Thyroid gland (tissue), 4 donors: ENCODE measurements around the gene NLRP3. TPM values are rescaled to one million over a fixed set of nuclear protein-coding genes. Genes with fewer than 3 reads are reported as not detected.

Source experiments
- DNase-seq, 2 donors: peaks; one replicate each; pipeline ENCODE4 v3.0.0-alpha.2; 2019
- H3K27ac ChIP-seq, 3 donors: fragments of 200-600 bp; sonication (generic); 1 replicate in 2 of 3; 2 replicates in 1 of 3; pipeline ENCODE4 v1.5.1; 2016 to 2019; ENCODE audit warnings: mild to moderate bottlenecking in 1 of 3, moderate library complexity in 1 of 3
- H3K27me3 ChIP-seq: fragments of 200-600 bp; sonication (generic); one replicate; pipeline ENCODE4 v1.5.1; 2019
- H3K36me3 ChIP-seq, 2 donors: fragments of 200-600 bp; sonication (generic); one replicate each; pipeline ENCODE4 v1.5.1; 2016 to 2019
- H3K4me1 ChIP-seq, 2 donors: fragments of 200-600 bp; sonication (generic); one replicate each; pipeline ENCODE4 v1.5.1; 2017 to 2019
- H3K4me3 ChIP-seq, 3 donors: fragments of 200-600 bp; sonication (generic); replicated peaks in 1 of 3; 1 replicate in 2 of 3; 2 replicates in 1 of 3; pipeline ENCODE4 v1.5.1; 2016; ENCODE audit warnings: mild to moderate bottlenecking in 1 of 3
- H3K9me3 ChIP-seq: fragments of 200-600 bp; sonication (generic); one replicate; pipeline ENCODE4 v1.5.1; 2017
- POLR2A ChIP-seq, 2 donors: fragments of 450-650 bp; IDR thresholded peaks; one replicate each; pipeline ENCODE4 v1.6.1; 2017; ENCODE audit warnings: antibody characterized with exemption in 2 of 2, mild to moderate bottlenecking in 2 of 2, moderate library complexity in 1 of 2
- WGBS, 2 donors: methylation state at CpG; one replicate each; pipeline ENCODE4 v1.1.5; 2017; 5-methylcytosine and 5-hydroxymethylcytosine counted together
- intact Hi-C: fragments of 100-400 bp; cut with DNase I; formaldehyde crosslinking; loops from one replicate; pipeline ENCODE4 v1.15.1; 2023
- total RNA-seq, 4 donors: library from RNA; depleted of rRNA; stranded (reverse); fragments of >200 nt; gene quantifications; one replicate each; pipeline ENCODE4 v1.2.3, GENCODE V29; 2016
- TF ChIP-seq, protein P1 (sequence below), 6 experiments: fragments of 200-600 bp in 3 of 6; fragments of 450-650 bp in 3 of 6; sonication (generic) in 3 of 6; IDR thresholded peaks; one replicate each; pipeline ENCODE4 v1.5.1; 2016 to 2019; ENCODE audit warnings: antibody characterized with exemption in 6 of 6, mild to moderate bottlenecking in 2 of 6, inconsistent platforms in 1 of 6, moderate library complexity in 1 of 6

The NLRP3 gene
- total RNA-seq, 4 donors from 2014 or later = 0.54 to 2.3 (median 0.75) TPM

GRCh38 chr1:247378334-247379073 is 37.5 kb upstream of the NLRP3 start:
- no peak for TF ChIP-seq POLR2A (IDR thresholded peaks at IDR 0.05)
- TF ChIP-seq, protein P1, sequence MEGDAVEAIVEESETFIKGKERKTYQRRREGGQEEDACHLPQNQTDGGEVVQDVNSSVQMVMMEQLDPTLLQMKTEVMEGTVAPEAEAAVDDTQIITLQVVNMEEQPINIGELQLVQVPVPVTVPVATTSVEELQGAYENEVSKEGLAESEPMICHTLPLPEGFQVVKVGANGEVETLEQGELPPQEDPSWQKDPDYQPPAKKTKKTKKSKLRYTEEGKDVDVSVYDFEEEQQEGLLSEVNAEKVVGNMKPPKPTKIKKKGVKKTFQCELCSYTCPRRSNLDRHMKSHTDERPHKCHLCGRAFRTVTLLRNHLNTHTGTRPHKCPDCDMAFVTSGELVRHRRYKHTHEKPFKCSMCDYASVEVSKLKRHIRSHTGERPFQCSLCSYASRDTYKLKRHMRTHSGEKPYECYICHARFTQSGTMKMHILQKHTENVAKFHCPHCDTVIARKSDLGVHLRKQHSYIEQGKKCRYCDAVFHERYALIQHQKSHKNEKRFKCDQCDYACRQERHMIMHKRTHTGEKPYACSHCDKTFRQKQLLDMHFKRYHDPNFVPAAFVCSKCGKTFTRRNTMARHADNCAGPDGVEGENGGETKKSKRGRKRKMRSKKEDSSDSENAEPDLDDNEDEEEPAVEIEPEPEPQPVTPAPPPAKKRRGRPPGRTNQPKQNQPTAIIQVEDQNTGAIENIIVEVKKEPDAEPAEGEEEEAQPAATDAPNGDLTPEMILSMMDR (IDR thresholded peaks at IDR 0.05) = no peak
- no peak overlapping the region for H3K27ac ChIP-seq
- H3K4me1 ChIP-seq = no peaks in the 10 kb centered on the region
- H3K4me3 ChIP-seq = no peak overlapping the region
- WGBS, 2 donors = 86 to 88% methylated on average over 20 of the region's 20 CpGs
- H3K9me3 ChIP-seq = no peaks in the 10 kb centered on the region
- no peaks in the 10 kb centered on the region for H3K36me3 ChIP-seq
- no peaks in the 10 kb centered on the region for H3K27me3 ChIP-seq
- intact Hi-C loops = no loop called here
- no peak for DNase-seq

- Histone ChIP-seq H3K36me3 (no peaks in the 10 kb centered on the region), H3K27me3 (no peaks in the 10 kb centered on the region), H3K4me3 (no peak overlapping the region), H3K27ac (no peak overlapping the region), H3K4me1 (peaks cover 0 to 4% of the 10 kb centered on the region in 2 donors), H3K9me3 (no peaks in the 10 kb centered on the region)
- TF ChIP-seq POLR2A (IDR thresholded peaks at IDR 0.05) = no peak
- TF ChIP-seq, protein P1 (IDR thresholded peaks at IDR 0.05) = no peak
- DNase-seq = no peak
- intact Hi-C loops = no loop called here
- 72 to 78% methylated on average over 4 of the region's 4 CpGs for WGBS, 2 donors
Measured at GRCh38 chr1:247385283-247385682, 30.7 kb upstream of the NLRP3 start.

DNA sequence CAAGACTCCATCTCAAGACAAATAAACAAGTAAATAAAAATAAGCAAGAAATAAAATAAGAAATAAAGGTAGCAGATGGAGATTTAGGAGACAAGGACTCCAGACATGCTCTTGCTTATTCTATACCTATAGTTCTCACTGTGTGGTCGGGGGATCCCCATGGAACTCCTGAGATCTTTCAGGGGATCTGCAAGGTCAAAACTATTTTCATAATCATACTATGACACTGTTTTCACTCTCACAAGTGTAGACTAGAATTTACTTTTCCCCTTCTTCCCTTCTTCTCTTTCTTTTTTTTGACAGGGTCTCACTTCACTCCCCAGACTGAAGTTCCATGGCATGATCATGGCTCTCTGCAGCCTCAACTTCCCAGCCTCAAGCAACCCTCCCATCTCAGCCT is 29.8 kb upstream of the NLRP3 start:
- TF ChIP-seq POLR2A (IDR thresholded peaks at IDR 0.05) = no peak
- TF ChIP-seq, protein P1 (IDR thresholded peaks at IDR 0.05) = no peak
- H3K9me3 ChIP-seq = no peaks in the 10 kb centered on the region
- H3K27ac ChIP-seq = no peak overlapping the region
- WGBS, 2 donors = 88 to 90% methylated on average over 1 of the region's 1 CpG
- no peaks in the 10 kb centered on the region for H3K36me3 ChIP-seq
- peaks cover 0 to 4% of the 10 kb centered on the region in 2 donors for H3K4me1 ChIP-seq
- no peak for DNase-seq
- intact Hi-C loops = no loop called here
- H3K4me3 ChIP-seq = no peak overlapping the region
- H3K27me3 ChIP-seq = no peaks in the 10 kb centered on the region

DNA sequence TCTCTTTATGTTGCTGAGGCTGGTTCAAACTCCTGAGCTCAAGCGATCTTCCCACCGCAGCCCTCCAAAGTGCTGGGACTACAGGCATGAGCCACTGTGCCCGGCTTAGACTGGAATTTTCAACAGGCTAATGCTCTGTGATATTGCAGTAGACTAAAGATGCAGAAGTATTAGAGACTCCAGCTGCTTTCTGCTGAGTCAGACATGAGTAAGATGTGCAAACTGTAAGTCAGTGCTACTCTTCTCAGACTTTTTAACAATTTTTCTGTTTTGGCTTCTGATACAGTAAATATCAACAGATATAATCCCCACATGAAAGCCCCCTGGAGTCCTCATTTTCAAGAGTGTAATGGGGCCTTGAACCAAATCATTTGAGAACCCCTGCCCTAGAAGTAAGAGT is 29.3 kb upstream of the NLRP3 start:
- Histone ChIP-seq H3K27ac (no peak overlapping the region), H3K4me1 (peaks cover 0 to 4% of the 10 kb centered on the region in 2 donors), H3K9me3 (no peaks in the 10 kb centered on the region), H3K27me3 (no peaks in the 10 kb centered on the region), H3K4me3 (no peak overlapping the region), H3K36me3 (no peaks in the 10 kb centered on the region)
- no peak for DNase-seq
- intact Hi-C loops = no loop called here
- WGBS, 2 donors = 83 to 84% methylated on average over 3 of the region's 3 CpGs
- TF ChIP-seq, protein P1 (IDR thresholded peaks at IDR 0.05) = no peak
- no peak for TF ChIP-seq POLR2A (IDR thresholded peaks at IDR 0.05)

DNA sequence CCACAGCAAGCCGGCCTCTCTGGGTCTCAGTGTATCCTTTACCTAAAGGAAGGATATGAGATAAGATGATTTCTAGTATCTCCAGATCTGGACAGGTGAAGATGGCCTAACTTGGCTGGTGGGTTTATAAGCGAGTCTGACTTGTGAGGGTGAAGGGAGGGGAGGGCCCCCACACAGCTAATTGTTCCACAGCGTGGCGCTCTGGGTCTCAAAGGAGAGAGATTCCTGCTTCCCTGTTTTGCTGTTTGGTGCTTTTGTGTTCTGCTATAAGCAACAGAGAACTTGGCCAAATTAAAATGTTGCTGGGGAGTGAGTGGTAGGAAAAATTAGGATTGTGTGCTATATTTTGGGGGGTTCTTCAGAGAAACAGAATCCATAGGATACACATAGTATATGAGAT is 28.9 kb upstream of the NLRP3 start:
- no peak for TF ChIP-seq POLR2A (IDR thresholded peaks at IDR 0.05)
- TF ChIP-seq, protein P1 (IDR thresholded peaks at IDR 0.05) = no peak
- DNase-seq = no peak
- Histone ChIP-seq H3K36me3 (no peaks in the 10 kb centered on the region), H3K27me3 (no peaks in the 10 kb centered on the region), H3K4me1 (peaks cover 0 to 4% of the 10 kb centered on the region in 2 donors), H3K27ac (no peak overlapping the region), H3K4me3 (no peak overlapping the region), H3K9me3 (no peaks in the 10 kb centered on the region)
- intact Hi-C loops = no loop called here
- WGBS, 2 donors = 69 to 76% methylated on average over 4 of the region's 4 CpGs
